Activated CD8-positive, alpha-beta memory T cell treated with anti-CD3 and anti-CD28 coated beads, Interleukin-2, amount 50 U/mL, for 48 hours (primary cell): ENCODE data around the gene FRMPD4.

ENCODE experiments used
- DNase-seq: peaks from one replicate; pipeline ENCODE4 v3.0.0-alpha.2; 2020

The FRMPD4 gene

DNA sequence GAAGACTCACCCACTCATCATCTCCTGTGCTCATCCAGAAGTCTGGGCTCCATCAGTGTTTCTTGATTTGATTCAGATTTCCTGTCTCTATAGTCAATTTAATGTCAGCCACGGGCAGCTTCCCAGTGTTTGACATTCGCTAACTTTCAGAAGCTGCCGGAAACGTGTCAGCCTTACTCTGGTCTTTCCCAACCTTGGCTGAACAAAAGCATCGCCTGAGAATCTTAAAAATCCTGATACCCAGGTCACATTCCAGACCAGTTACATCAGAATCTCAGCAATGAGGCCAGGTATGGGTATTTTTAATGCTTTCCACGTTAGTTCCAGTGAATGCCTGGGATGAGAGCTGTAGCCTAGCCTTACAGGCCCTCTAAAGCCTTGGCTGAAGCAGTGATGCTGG lies 233.8 kb downstream of the FRMPD4 start:
- DNase-seq, result no peak

DNA sequence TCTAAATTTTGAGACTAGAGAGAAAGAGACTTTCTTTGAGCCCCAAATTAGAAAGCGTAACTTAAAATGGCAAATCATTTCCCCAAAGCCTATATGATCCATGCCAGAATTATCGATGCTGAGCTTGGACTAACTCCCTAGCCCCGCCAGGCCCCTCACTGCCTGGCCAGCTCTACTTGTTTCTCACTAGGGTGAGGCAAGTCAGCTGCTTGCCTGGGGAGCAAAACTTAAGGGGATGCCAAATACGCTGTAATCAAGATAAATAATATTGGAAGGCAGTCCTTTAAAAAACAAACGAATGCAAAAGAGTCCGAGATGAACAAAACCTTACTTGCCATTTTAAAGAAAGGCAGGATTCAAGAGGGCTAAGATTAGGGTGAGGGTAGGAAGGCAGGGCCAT lies 236.0 kb downstream of the FRMPD4 start:
- no peak for DNase-seq

DNA sequence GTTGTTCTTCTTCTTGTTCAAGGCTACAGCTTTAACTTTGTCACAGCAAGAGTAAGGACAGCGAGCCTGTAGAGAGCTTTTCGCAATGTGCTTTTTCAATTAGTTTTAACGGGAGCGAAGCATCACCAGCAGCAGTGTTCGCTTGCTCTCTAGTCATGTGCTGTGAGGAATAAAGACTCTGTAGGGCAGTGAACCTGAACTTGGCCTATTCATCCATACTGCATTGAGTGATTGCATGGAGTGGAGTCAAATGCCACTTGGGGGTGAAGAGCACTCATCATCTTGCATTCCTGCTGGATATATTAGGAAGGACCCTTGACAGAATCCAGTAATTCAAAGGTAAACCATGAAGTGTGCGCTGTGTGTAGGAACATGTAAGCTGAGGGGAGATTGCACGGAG lies 240.0 kb downstream of the FRMPD4 start:
- DNase-seq, result no peak

DNA sequence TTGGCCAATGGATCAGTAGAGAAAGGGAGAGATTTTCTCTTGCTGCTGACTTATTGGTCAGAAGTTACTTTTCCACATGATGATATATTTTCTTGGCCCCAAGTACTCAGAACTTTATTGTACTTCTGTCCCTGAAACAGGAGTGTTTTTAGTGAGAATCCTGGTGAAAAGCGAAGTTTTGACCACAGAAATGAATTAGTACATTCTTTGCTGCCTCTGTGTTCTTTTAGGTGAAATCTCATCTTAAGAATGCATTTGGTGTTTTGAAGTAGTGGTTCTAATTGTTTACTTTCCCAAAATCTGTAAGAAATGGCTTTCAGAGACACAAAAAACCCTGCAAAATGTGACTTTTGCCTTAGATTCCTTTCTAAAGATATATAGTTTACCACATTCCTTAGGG lies 240.4 kb downstream of the FRMPD4 start:
- DNase-seq, result no peak

- no peak for DNase-seq
Measured at GRCh38 chrX:12379671-12380070, 241.4 kb downstream of the FRMPD4 start.

- no peak for DNase-seq
Measured at GRCh38 chrX:12383196-12383595, 244.9 kb downstream of the FRMPD4 start.

DNA sequence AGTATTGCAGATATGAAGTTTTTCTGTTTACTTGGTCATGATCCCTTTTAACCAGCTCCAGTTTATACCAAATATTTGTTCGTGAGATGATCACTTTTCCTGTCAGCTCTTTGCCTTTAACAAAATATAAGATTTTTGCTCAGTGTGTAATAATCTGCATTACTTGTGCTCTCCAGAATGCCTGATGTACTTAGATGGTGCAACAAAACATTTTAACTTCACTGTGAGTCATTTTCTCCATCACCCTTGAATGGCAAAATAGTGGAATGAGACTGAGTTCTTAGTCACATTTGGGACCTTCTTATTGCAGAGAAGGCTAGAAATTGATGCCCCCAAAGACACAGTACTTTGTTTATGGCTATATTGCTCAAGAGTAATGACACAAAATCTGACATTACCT lies 252.0 kb downstream of the FRMPD4 start:
- DNase-seq, result no peak

GRCh38 chrX:12396584-12396983 lies 258.3 kb downstream of the FRMPD4 start:
- no peak for DNase-seq

DNA sequence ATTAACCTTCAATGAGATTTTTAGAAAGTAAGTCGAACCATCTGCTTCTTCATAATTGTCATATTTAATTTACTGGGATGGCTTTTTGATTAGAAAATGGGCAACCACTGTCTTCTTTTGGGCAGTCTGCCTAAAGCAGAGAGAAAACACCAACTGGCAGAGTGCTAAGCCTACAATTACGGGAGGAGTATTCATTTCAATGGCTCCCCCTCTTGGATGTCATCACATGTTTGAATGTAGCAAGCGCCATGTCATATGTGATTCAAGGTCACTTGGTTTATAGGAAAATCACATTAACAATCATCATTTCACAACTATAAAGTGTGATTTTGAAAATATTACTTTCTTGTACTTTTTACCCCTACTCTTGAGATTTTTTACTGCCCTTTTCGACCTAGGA lies 261.9 kb downstream of the FRMPD4 start:
- no peak for DNase-seq

DNA sequence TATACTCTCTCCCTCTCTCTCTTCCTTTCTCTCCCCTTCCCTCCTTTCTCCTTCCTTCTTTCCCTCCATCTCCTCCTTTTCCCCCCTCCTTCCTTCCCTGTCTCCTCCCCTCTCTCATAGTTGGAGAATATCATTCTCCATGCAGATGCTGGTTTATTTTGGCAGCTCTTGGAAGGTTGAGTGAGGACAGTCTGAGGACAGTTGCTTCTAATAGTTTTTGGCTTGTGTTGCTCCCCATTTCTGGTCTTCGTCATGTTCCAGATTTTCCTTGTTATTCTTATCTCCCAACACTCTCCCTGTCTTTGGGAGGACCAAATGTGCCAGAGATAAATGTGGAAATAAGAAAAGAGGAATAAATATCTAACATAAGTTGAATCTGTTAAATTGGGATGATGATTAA lies 263.0 kb downstream of the FRMPD4 start:
- DNase-seq, result no peak

- no peak for DNase-seq
Measured at GRCh38 chrX:12403474-12404082, 265.3 kb downstream of the FRMPD4 start.

DNA sequence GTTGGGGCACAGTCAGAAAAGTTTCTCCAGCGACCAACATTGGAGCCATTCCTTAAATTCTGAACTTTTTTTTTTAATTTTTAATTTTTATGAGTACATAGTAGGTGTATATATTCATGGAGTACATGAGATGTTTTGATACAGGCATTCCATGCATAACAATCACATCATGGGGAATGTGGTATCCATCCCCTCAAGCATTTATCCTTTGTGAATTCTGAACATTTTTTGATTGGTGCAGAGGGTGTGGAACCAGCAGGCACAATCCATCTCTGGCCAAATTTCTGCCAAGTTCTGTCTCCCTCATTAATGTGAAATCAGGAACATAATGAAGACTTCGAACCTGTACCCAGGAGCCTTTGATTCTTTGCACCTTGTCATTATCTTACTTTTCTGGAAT lies 267.0 kb downstream of the FRMPD4 start:
- DNase-seq, result no peak

DNA sequence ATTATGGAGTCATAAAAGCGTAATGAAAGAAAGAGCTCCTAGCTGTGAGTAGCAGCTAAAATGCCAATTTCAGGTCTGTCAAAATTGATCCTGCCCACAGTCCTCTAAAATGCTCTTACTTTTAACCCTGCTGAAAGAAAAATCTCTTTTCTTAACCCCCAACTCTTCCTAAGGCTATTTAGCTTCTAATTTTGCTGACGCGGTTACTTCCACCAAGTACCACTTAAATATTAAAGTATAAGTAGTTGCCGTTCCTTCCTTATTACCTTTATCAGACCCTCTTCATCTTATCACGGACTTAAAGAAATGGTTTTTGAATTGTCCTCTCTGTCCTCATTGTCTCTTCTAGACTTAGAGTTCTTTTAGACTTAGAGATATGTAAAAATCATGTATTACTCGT lies 272.2 kb downstream of the FRMPD4 start:
- DNase-seq, result no peak

DNA sequence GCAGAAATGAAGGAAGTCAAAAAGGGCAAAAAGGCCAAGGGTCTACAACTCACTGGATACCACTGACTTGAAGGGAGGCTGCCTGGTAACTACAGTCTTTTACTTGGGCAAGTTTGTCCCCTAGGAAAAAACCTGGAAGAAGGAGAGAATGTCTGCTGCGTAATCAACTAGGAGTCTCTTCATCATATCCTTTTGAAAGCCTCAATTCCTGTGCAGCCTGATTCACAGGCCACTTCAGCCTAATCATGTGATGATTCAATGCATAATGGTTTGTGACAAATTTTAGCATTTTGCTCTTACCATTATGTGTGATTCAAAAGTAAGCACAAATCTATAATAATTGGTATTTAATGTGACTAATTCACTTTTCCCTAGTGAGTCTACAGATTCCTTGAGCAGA lies 273.6 kb downstream of the FRMPD4 start:
- DNase-seq, result no peak

GRCh38 chrX:12412561-12412960 lies 274.3 kb downstream of the FRMPD4 start:
- no peak for DNase-seq

DNA sequence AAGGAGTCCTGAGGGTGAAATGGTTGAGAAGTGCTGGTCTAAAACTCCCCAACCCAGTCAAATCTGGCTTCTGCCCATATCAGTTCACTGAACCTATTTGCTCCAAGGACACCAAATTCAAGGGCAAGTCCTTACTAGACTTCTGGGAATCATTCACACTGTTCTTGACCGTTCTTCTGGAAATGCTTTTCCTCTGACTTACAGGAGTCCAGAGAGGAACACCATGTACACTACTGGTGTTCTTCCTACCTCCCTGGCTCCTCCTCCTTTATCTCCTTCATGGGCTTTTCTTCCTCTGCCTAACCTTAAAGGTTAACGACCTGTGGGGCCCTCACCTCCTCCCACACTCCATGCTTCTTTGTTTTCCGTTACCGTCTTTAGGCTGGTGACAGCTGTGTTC lies 281.3 kb downstream of the FRMPD4 start:
- DNase-seq, result no peak

- no peak for DNase-seq
Measured at GRCh38 chrX:12421918-12422317, 283.6 kb downstream of the FRMPD4 start.

- no peak for DNase-seq
Measured at GRCh38 chrX:12423346-12423745, 285.1 kb downstream of the FRMPD4 start.

GRCh38 chrX:12425496-12425895 lies 287.2 kb downstream of the FRMPD4 start:
- DNase-seq, result no peak

- DNase-seq, result no peak
Measured at GRCh38 chrX:12426420-12426819, 288.1 kb downstream of the FRMPD4 start.

DNA sequence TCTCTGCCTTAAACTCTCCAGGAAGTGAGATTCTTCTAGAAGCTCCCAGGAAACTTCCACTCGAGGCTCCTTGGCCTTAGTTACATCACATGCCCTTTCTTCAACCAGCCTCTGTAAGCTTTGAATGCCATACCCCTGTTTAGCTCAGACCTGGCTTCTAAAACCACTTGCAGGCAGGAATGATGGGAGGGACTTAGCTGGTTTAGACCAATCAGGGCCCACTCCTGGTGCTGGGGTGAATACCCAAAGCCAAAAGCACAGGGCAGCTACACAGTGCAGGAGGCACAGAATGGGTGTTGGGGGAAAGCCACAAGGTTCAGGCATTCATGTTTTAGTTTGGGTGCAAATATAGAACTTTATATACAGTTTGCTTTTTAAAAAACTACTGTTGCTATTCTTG lies 296.2 kb downstream of the FRMPD4 start:
- DNase-seq, result no peak

- no peak for DNase-seq
Measured at GRCh38 chrX:12439416-12439815, 301.1 kb downstream of the FRMPD4 start.

- no peak for DNase-seq
Measured at GRCh38 chrX:12440246-12440645, 302.0 kb downstream of the FRMPD4 start.

DNA sequence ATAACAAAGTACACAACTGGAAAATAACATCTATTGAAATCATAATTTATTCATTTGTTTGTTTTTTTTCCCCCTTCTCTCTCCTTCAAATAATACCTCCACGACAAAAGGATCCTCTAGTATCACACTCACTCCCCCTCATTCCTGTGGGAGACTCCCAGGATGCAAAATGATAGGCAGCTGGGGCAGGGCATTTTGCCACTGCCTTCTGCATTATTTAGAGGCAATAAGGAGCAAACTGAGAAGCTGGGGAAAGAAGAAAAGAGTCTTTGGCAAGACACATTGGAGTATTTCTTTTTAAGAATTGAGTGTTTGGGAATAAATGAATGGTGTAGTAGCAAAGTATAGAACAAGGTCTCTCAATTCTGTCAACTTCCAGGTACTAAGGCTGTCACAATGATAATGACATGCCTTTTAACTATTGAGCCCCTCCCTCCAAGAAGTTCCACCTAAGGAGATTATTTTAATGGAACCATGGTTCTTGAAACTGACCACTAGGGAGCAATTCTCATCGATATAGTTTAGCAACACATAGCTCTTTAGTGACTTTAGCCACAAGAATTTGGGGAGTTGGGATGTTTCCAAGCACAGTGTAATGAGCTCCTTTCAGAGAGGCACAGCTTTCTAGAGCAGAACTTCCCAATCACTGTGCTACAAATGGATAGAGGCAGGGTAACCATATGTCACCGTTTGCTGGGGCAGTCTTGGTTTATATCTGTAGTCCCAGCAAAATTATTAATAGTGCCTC lies 303.3 kb downstream of the FRMPD4 start:
- DNase-seq, result no peak

GRCh38 chrX:12443534-12444098 lies 305.3 kb downstream of the FRMPD4 start:
- no peak for DNase-seq
